ENCODE data around the gene SH3BP4. TPM values are rescaled to one million over a fixed set of nuclear protein-coding genes. Genes with fewer than 3 reads are reported as not detected.

SH3BP4 gene
- total and polyA plus RNA-seq, 2 of the 8 experiments (the other 6 are each of a cell fraction or from before 2014, with no cell fraction given): 28.3 to 35.4 TPM

- H2BK5ac ChIP-seq (ENCODE audit: low read depth, low read length): peak overlapping the region; percentile 88; the same call in 1 of the 2 replicates
- peak overlapping the region; percentile 37 to 45 for H3K4me2 ChIP-seq (ENCODE audit: insufficient read depth in 1 of 2, low read depth in 2 of 2, low read length in 2 of 2)
- peak overlapping the region; percentile 36; the same call in 1 of the 2 replicates for H3K18ac ChIP-seq (ENCODE audit: extremely low read depth, low read length)
- H4K91ac ChIP-seq (replicated peaks; ENCODE audit: insufficient read length, low read length): no peak overlapping the region
- H3K23ac ChIP-seq (ENCODE audit: insufficient read length): no peak overlapping the region
- 0 out of 2 replicates have a peak overlapping the region, but pooled peaks have one; percentile 89 for H2BK12ac ChIP-seq (ENCODE audit: low read depth, low read length)
- H3K79me2 ChIP-seq (ENCODE audit: control insufficient read depth in 1 of 2, insufficient read depth in 2 of 2, low read length in 2 of 2): peaks cover 24 to 96% of the 10 kb centered on the region in 2 experiments
- ChIA-PET CTCF (ENCODE audit: partially characterized antibody) (interaction anchor here (0.8 to 2.2 kb wide), 4 partner anchors 12 to 86 kb away, joined by 3 to 8 read pairs (median 4); no protein-coding TSS in a partner anchor), POLR2A (ENCODE audit: partially characterized antibody) (interaction anchor here (1.2 to 1.5 kb wide), 2 partner anchors 8 to 16 kb away, joined by 3 to 4 read pairs; no protein-coding TSS in a partner anchor)
- H2BK15ac ChIP-seq (ENCODE audit: low read length): no peak overlapping the region; the same call in 1 of the 2 replicates
- peaks cover 34 to 35% of the 10 kb centered on the region in 2 experiments for H4K20me1 ChIP-seq (replicated peaks in 1 of 2; ENCODE audit: control insufficient read depth in 1 of 2, insufficient read depth in 2 of 2, low read length in 2 of 2)
- FAIRE-seq (peak; percentile 32), DNase-seq (ENCODE audit: low read depth in 1 of 2, low spot score in 2 of 2) (no peak)
- H3K14ac ChIP-seq (ENCODE audit: insufficient read length): no peak overlapping the region
- no peak overlapping the region for H3K4me3 ChIP-seq (ENCODE audit: extremely low read depth in 1 of 4, insufficient read depth in 2 of 4, low read depth in 3 of 4, low read length in 4 of 4)
- H3K36me3 ChIP-seq (ENCODE audit: control insufficient read depth in 2 of 4, insufficient read depth in 4 of 4, low read length in 3 of 4): peaks cover 0 to 8% (median 0%) of the 10 kb centered on the region in 4 experiments; a peak in 2 of 8 replicates
- no peak overlapping the region for H3K56ac ChIP-seq (replicated peaks; ENCODE audit: insufficient read length, low read depth, low read length)
- H3K9me3 ChIP-seq (ENCODE audit: insufficient read depth in 2 of 2, low read depth in 1 of 2, low read length in 1 of 2): no peaks in the 10 kb centered on the region
- H4K8ac ChIP-seq (ENCODE audit: extremely low read depth, insufficient read depth, low read length): no peak overlapping the region
- H3K79me1 ChIP-seq (ENCODE audit: low read depth, low read length): peaks cover 34% of the 10 kb centered on the region
- H2AFZ ChIP-seq (ENCODE audit: low read length): no peak overlapping the region
- H3K4ac ChIP-seq (replicated peaks; ENCODE audit: insufficient read length, low read depth, low read length): no peak overlapping the region
- WGBS, 2 experiments (ENCODE audit: extremely low coverage in 1 of 2, insufficient coverage in 1 of 2, insufficient read length in 1 of 2, insufficient replicate concordance in 2 of 2, low coverage in 1 of 2, low lambda C conversion rate in 2 of 2, missing lambda C conversion rate in 1 of 2): 72% methylated on average over 14 of the region's 14 CpGs; no CpG with 5 or more reads in 1 of the 2 experiments
- H3K27me3 ChIP-seq (replicated peaks in 1 of 4; ENCODE audit: control insufficient read depth in 3 of 4, extremely low read depth in 1 of 4, insufficient read depth in 3 of 4, low read length in 3 of 4): no peaks in the 10 kb centered on the region
- H4K5ac ChIP-seq (ENCODE audit: insufficient read length, low read depth, low read length): no peak overlapping the region
- no peak overlapping the region for H2BK120ac ChIP-seq (replicated peaks; ENCODE audit: low read depth, low read length)
- no peak overlapping the region; a peak in 1 of 7 replicates for H3K9ac ChIP-seq (replicated peaks in 1 of 4; ENCODE audit: extremely low read depth in 1 of 4, low read depth in 3 of 4, low read length in 3 of 4)
- no peak overlapping the region for H3K27ac ChIP-seq (ENCODE audit: low read depth, low read length)
- H3K4me1 ChIP-seq (replicated peaks in 1 of 4; ENCODE audit: control insufficient read depth in 3 of 4, insufficient read depth in 4 of 4, low read length in 3 of 4): peaks cover under 1 to 23% (median 13%) of the 10 kb centered on the region in 4 experiments
- peak overlapping the region; percentile 96; the same call in 1 of the 2 replicates for H2AK5ac ChIP-seq (ENCODE audit: low read depth, low read length)
- peaks cover 6% of the 10 kb centered on the region for H3K23me2 ChIP-seq (ENCODE audit: low read depth, low read length)
- no peak overlapping the region for H2BK20ac ChIP-seq (ENCODE audit: low read length)
- TF ChIP-seq USF2 (IDR thresholded peaks at IDR 0.05; ENCODE audit: low read length) (no peak), TAF7 (optimal IDR thresholded peaks at IDR 0.05; ENCODE audit: borderline replicate concordance, low read depth, low read length) (no peak), BRCA1 (IDR thresholded peaks at IDR 0.05; ENCODE audit: low read depth, low read length) (no peak), CREB1 (IDR thresholded peaks at IDR 0.05) (no peak), JUND (IDR thresholded peaks at IDR 0.05; ENCODE audit: low read length) (no peak), YY1 (IDR thresholded peaks at IDR 0.05; ENCODE audit: low read depth, low read length) (no peak), E2F6 (IDR thresholded peaks at IDR 0.05) (no peak), NRF1 (IDR thresholded peaks at IDR 0.05; ENCODE audit: low read depth, low read length) (no peak), GABPA (IDR thresholded peaks at IDR 0.05; ENCODE audit: borderline replicate concordance, insufficient read depth, low read length) (no peak), NANOG (IDR thresholded peaks at IDR 0.05; ENCODE audit: insufficient read depth, low read depth, low read length, poor library complexity, severe bottlenecking) (no peak)
These were observed 17.0 kb downstream of the SH3BP4 start for GRCh38 chr2:234968631-234969305.
